ENCODE data around the gene PDCD7. TPM values are rescaled to one million over a fixed set of nuclear protein-coding genes. Genes with fewer than 3 reads are reported as not detected.
"Not testable (repeated sequence)": the region's sequence is repeated elsewhere in the genome, so short reads cannot be mapped to it uniquely, and the experiment has no call there.

Gene PDCD7
- total and polyA plus RNA-seq, 5 donors = 13.0 to 20.9 (median 15.9) TPM

DNA sequence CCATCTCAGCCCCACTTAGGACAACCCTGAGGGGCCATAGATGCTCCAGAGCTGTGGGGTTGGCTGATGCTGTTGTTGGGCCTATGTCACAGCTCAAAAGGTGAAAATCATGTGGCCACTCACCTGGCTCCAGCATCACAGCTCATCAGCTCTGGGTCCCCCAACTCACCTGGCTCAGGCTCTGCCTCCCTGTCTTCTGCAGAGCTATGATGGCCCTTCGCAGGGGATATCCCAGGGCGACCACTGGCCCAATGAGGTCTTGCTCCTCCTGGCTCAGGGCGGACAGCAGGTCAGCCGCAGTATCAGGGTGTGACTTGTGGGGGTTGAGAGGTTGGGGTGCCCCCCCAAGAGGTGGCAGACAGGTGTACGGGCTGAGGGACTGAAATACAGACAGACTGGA lies 34.3 kb downstream of the PDCD7 start:
- H3K9me3 ChIP-seq (ENCODE audit: control insufficient read depth, low read length) = no peaks in the 10 kb centered on the region
- no peak overlapping the region for H3K27ac ChIP-seq (ENCODE audit: low read length)
- WGBS = 95% methylated on average over 5 of the region's 5 CpGs
- no peaks in the 10 kb centered on the region for H3K27me3 ChIP-seq (ENCODE audit: control insufficient read depth, insufficient read depth)
- DNase-seq = no peak
- intact Hi-C loops (cut with DNase I) = loop anchor here in 2 of 4 donors (5.0 to 10.0 kb wide), 2 partner anchors 47 to 65 kb away; no protein-coding TSS in a partner anchor
- H3K4me3 ChIP-seq (ENCODE audit: low read length) = no peak overlapping the region
- H3K4me1 ChIP-seq (ENCODE audit: control insufficient read depth, insufficient read depth, low read length) = peaks cover 7% of the 10 kb centered on the region
- ATAC-seq = no peak

DNA sequence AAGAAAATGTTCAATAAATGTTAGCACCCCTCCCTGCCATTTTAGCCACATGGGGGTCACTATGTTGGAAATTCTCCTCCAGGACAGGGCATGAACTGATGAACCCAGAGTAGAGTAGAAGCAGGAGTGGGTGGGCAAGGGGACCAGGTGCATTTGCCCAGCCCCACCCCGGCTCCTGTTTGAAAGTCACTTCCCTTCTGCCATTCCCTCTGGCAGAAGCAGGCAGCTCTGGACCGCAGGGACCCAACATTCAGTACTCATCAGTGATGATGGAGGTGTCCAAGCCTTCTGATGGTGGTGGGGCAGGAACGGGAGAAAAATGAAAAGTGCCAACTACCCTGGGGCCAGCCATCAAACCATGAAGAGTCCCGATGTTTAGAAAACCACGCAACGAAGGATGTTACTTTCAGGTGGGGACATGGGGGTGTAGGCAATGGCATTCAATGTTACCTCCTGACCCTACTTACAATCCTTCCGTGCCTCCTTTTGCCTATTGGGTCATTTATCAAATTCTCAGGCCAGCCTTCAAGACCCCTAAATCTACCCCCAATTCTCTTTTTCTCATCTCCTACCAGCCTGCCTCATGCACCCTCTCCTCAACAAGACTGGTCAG lies 35.9 kb downstream of the PDCD7 start:
- H3K4me1 ChIP-seq (ENCODE audit: control insufficient read depth, insufficient read depth, low read length) = peaks cover 8% of the 10 kb centered on the region
- intact Hi-C loops (cut with DNase I) = loop anchor here in 2 of 4 donors (5.0 to 10.0 kb wide), 2 partner anchors 45 to 63 kb away; no protein-coding TSS in a partner anchor
- no peak overlapping the region for H3K27ac ChIP-seq (ENCODE audit: low read length)
- no peak overlapping the region for H3K4me3 ChIP-seq (ENCODE audit: low read length)
- WGBS = 95% methylated on average over 7 of the region's 7 CpGs
- H3K27me3 ChIP-seq (ENCODE audit: control insufficient read depth, insufficient read depth) = no peaks in the 10 kb centered on the region
- DNase-seq = no peak
- H3K9me3 ChIP-seq (ENCODE audit: control insufficient read depth, low read length) = no peaks in the 10 kb centered on the region
- no peak for ATAC-seq

DNA sequence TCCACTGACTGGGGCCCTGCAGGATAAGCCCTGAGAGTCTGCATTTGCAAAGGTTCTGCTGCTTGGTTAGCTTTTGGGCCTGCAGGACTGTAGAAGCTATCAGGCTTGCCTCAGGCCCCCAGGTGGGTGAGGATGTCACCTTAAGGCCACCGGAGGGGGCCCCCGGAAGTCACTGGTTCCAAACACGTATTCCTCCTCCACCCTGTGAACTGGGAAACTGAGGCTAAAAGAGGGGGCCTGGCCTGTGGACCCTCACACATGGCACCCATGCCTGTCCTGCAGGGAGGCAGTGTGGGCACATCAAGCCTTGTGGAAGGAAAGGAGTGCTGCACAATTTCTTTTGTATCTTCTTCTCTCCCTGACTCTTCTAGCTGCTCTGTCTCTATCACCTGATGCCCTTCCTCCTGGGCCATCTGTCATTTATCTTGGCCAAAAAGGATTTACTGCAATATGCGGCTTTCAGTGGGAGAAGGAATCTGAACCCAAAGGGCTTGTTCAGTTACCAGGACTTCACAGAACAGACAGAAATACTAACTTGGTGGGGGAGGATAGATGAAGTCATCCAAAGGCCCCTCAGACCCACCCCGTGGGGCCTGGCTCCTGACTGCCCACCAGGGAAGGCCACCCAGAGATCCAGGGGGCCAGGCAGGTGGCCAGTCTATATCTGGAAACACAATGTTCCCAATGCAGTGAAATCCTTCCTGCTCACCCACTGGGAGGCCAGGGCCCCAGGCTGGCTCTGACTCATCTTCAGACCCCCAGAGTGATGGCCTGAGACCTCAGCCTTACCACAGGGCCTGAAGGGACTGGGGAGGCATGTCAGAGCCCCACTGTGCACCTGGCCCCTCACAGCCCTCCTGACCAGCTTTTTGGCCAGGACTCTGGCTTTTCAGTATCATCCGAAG lies 36.9 kb downstream of the PDCD7 start:
- 86% methylated on average over 6 of the region's 6 CpGs for WGBS
- H3K4me1 ChIP-seq (ENCODE audit: control insufficient read depth, insufficient read depth, low read length) = peaks cover 10% of the 10 kb centered on the region
- no peaks in the 10 kb centered on the region for H3K9me3 ChIP-seq (ENCODE audit: control insufficient read depth, low read length)
- DNase-seq = no peak
- ATAC-seq = no peak
- intact Hi-C loops (cut with DNase I) = loop anchor here in 2 of 4 donors (5.0 to 10.0 kb wide), 2 partner anchors 44 to 62 kb away; no protein-coding TSS in a partner anchor
- H3K4me3 ChIP-seq (ENCODE audit: low read length) = no peak overlapping the region
- no peak overlapping the region for H3K27ac ChIP-seq (ENCODE audit: low read length)
- H3K27me3 ChIP-seq (ENCODE audit: control insufficient read depth, insufficient read depth) = no peaks in the 10 kb centered on the region

DNA sequence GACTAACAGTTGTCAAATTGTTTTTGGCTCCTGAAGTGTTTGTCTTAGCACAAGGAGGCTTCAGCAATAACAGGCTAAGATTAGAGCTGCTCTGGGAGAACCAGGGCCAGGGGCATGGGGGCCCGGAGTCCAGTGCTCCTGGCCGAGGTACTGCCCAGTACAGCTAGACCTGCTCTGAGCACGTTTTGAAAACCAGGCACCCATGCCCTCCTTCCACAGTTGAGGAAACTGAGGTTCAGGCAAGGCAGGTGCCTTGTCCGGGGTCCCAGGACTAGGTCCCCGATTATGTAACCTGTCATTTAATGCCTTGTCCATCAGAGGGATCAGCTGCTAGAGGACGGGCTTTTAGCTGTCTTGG lies 37.9 kb downstream of the PDCD7 start:
- Histone ChIP-seq H3K4me3 (ENCODE audit: low read length) (no peak overlapping the region), H3K27ac (ENCODE audit: low read length) (no peak overlapping the region), H3K9me3 (ENCODE audit: control insufficient read depth, low read length) (no peaks in the 10 kb centered on the region), H3K4me1 (ENCODE audit: control insufficient read depth, insufficient read depth, low read length) (peaks cover 10% of the 10 kb centered on the region), H3K27me3 (ENCODE audit: control insufficient read depth, insufficient read depth) (no peaks in the 10 kb centered on the region)
- intact Hi-C loops (cut with DNase I) = loop anchor here in 2 of 4 donors (5.0 to 10.0 kb wide), 2 partner anchors 43 to 61 kb away; no protein-coding TSS in a partner anchor
- no peak for ATAC-seq
- WGBS = 75% methylated on average over 6 of the region's 6 CpGs
- DNase-seq = no peak

DNA sequence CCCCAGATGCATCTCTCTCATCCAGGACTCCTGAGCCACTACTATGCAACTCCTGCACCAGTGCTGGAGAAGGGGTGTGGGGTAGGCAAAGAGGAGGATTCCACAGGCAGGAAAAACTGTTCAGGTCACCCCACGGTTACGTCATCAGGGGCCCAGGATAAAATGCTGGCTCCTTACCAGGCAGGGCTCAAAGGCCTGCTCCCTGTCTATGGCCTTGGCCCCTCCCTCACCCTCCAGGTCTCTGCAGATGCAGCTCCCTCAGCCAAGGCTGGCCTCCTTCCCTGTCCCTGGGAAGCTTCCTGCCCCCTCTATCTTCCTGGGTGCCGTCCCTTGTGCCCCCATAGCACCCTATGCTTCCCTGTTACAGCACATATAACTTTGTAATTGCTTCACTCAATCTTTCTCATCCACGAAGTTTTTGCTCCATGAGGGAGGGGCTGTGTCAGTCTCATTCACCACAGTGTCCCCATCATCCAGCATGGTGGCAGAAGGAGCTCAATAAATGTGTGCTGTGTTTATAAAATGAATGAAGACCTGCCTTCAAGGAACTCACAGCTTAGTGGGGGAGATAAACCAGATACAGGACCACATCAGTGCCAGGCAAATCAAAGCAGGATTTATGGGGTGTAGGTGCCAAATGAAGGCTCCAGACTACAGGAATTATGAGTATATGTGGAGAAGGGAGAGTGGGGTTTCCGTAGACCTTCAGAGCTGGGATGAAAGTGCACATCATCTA lies 38.4 kb downstream of the PDCD7 start:
- ATAC-seq = no peak
- no peak overlapping the region for H3K4me3 ChIP-seq (ENCODE audit: low read length)
- WGBS = 65% methylated on average over 5 of the region's 5 CpGs
- H3K27ac ChIP-seq (ENCODE audit: low read length) = no peak overlapping the region
- no peak for DNase-seq
- H3K27me3 ChIP-seq (ENCODE audit: control insufficient read depth, insufficient read depth) = no peaks in the 10 kb centered on the region
- H3K4me1 ChIP-seq (ENCODE audit: control insufficient read depth, insufficient read depth, low read length) = peaks cover 13% of the 10 kb centered on the region
- no peaks in the 10 kb centered on the region for H3K9me3 ChIP-seq (ENCODE audit: control insufficient read depth, low read length)
- intact Hi-C loops (cut with DNase I) = loop anchor here in 2 of 4 donors (5.0 to 10.0 kb wide), 2 partner anchors 43 to 60 kb away; no protein-coding TSS in a partner anchor

DNA sequence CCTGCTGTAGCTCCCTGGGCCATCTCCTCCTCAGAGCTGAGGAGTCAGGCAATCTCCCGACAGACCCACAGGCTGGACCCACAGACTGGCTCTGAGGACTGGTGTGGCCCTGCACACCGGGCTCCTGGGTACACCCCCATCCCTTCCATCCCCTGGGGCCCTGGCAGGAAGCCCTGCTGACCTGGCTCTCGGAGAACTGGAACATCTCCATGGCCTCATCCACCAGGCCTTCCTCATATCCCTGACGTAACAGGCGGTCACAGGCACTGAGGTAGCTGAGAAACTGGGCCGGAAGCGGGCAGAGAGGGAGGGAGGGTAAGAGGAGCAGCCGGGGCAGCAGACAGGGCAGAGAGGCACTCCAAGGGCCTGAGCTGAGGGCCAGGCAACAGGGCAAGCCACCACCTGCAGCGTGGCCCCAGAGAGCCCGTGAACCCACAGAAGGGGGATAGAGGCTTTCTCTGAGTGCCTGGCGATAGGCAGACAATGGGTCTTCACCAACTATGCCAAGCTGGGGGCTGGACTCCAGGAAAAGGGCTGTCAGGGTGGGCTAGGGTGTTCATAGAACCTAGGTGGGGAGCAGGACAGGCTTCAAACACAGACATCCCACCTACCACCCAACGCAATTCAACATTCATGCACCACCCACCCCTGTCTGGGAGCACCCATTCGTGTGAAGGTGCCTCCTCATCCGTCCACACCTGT lies 39.2 kb downstream of the PDCD7 start:
- Histone ChIP-seq H3K27me3 (ENCODE audit: control insufficient read depth, insufficient read depth) (no peaks in the 10 kb centered on the region), H3K27ac (ENCODE audit: low read length) (no peak overlapping the region), H3K9me3 (ENCODE audit: control insufficient read depth, low read length) (no peaks in the 10 kb centered on the region), H3K4me3 (ENCODE audit: low read length) (no peak overlapping the region), H3K4me1 (ENCODE audit: control insufficient read depth, insufficient read depth, low read length) (peaks cover 15% of the 10 kb centered on the region)
- DNase-seq = peak in 2 of 3 donors; percentile 43 to 48
- WGBS = 71% methylated on average over 14 of the region's 14 CpGs
- intact Hi-C loops (cut with DNase I) = loop anchor here in 1 of 4 donors (10.0 kb wide), 1 partner anchor 60 kb away; no protein-coding TSS in a partner anchor
- peak; percentile 24 to 57 for ATAC-seq

DNA sequence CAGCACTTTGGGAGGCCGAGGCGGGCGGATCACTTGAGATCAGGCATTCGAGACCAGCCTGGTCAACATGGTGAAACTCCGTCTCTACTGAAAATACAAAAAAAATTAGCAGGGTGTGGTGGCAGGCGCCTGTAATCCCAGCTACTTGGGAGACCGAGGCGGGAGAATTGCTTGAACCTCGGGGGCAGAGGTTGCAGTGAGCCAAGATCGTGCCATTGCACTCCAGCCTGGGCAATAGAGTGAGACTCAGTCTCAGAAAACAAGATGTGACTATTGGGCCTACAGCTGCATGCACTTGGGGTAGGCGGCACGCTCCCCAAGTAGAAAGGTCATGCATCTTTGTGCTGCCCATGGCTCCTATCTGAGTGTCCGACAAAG lies 39.8 kb downstream of the PDCD7 start:
- ATAC-seq; H3K27me3 ChIP-seq (ENCODE audit: control insufficient read depth, insufficient read depth); H3K27ac ChIP-seq (ENCODE audit: low read length); H3K4me3 ChIP-seq (ENCODE audit: low read length); H3K9me3 ChIP-seq (ENCODE audit: control insufficient read depth, low read length): not testable (repeated sequence)
- WGBS = 96% methylated on average over 13 of the region's 13 CpGs
- intact Hi-C loops (cut with DNase I) = loop anchor here in 1 of 4 donors (10.0 kb wide), 1 partner anchor 59 kb away; no protein-coding TSS in a partner anchor
- DNase-seq = peak in 1 of 3 donors; percentile 7
- H3K4me1 ChIP-seq (ENCODE audit: control insufficient read depth, insufficient read depth, low read length) = peaks cover 17% of the 10 kb centered on the region

DNA sequence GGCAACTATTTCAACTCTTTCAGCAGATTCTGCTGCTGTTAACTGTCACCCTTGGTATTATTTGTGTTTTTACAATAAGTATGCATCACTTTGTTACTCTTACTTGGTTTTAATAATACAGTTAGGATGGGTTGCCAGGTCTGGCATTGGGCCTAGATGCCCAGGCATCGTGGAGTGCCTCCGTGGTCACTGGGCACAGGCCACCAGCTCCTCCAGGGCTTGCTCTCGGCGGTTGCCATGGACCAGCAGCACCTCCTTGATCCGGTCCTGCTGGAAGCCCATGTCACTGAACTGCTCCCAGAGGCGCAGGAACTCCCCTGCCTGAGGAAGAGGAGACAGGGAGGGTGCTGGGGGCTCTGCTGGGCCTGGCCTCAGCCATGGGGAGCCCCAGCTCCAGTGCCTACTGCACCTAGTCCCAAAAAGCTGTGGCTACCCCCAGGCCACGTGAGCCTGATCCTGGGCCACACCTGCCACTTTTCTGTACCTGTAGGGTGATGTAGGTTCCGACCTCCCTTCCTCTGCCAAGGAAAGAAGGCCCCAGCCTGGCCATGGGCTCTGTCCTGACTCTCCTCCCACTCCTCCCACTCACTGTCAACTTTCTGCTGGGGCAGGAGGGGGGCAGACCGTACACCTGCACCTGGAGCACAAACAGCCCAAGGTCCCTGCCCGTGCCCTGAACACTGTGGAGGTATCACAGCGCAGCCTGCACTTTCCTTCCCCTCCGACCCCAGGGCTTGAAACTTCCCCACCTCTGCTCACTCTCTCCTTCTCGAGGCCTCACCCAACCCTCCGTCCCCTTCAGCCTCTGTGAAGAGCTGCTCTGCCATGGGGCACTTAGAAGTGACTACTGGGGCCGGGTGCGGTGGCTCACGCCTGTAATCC lies 40.5 kb downstream of the PDCD7 start:
- no peak overlapping the region for H3K4me3 ChIP-seq (ENCODE audit: low read length)
- ATAC-seq = no peak
- 88% methylated on average over 17 of the region's 17 CpGs for WGBS
- no peak overlapping the region for H3K27ac ChIP-seq (ENCODE audit: low read length)
- peak in 1 of 3 donors; percentile 37 for DNase-seq
- H3K27me3 ChIP-seq (ENCODE audit: control insufficient read depth, insufficient read depth) = no peaks in the 10 kb centered on the region
- H3K4me1 ChIP-seq (ENCODE audit: control insufficient read depth, insufficient read depth, low read length) = peaks cover 19% of the 10 kb centered on the region
- H3K9me3 ChIP-seq (ENCODE audit: control insufficient read depth, low read length) = no peaks in the 10 kb centered on the region
- intact Hi-C loops (cut with DNase I) = loop anchor here in 1 of 4 donors (10.0 kb wide), 1 partner anchor 58 kb away; no protein-coding TSS in a partner anchor

DNA sequence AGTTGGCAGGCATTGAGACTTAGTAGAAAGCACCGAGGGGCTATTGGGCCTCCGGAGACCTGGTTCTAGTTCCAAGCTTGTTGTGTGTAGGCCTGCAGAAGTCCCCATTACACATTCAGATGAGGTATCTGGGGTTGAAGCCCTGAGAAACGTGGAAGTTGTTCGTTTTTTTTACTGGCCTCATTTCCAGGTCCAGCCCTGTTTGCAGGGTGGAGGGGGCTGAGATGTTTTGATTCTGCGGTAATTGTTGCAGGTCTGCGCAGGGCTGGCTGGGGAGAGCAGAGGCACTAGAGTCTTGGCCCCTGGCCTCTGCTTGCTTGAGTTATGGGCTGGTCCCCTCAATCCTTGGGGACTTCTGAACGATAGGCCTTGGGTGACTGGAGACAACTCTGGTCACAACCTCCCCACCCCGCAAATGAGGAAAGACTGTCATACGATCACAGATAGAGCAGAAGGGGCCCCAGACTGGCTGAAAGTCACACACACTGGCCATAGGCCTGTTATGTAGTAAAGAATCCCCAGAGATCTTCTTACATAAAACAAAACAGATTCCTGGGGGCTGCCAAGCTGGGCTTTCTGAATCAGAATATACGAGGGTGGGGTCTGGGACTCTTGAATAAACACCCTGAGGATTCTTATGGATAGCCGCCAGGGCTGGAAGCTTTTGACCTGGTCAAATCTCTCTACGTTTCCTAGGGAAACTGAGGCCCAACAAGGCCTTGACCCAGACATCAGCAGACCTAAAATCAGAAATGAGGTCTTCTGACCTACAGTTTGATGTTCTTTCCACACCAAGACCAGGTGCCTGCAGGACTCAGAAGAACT lies 41.5 kb downstream of the PDCD7 start:
- H3K9me3 ChIP-seq (ENCODE audit: control insufficient read depth, low read length) = no peaks in the 10 kb centered on the region
- DNase-seq = peak in 2 of 3 donors; percentile 59 to 63
- no peak overlapping the region for H3K4me3 ChIP-seq (ENCODE audit: low read length)
- 51% methylated on average over 12 of the region's 12 CpGs for WGBS
- H3K27ac ChIP-seq (ENCODE audit: low read length) = no peak overlapping the region
- intact Hi-C loops (cut with DNase I) = loop anchor here in 1 of 4 donors (10.0 kb wide), 1 partner anchor 57 kb away; no protein-coding TSS in a partner anchor
- ATAC-seq = no peak
- H3K27me3 ChIP-seq (ENCODE audit: control insufficient read depth, insufficient read depth) = no peaks in the 10 kb centered on the region
- peaks cover 19% of the 10 kb centered on the region for H3K4me1 ChIP-seq (ENCODE audit: control insufficient read depth, insufficient read depth, low read length)
